Measurements from ENCODE around the gene STK33.

Gene STK33

DNA sequence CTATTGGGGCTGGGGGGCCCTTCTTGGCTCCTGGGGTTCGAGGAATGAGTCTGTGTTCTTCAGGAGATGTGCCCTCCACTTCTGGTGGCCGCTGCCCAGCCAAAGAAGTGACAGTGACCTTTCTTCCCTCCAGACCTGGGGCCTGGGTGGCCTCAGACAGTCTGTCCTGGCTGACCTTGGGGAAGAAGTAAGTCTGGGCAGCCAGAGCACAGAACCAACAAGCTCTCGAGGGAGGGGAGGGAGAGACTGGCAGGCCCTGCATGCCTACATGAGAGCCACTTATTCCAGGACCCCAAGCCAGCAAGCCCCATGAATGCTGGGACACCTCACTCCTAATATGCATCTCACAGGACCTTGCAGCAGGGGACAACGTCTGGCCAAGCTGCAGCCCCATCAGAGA is 27.1 kb upstream of the STK33 start:
- Histone ChIP-seq H3K4me3 (ENCODE audit: low read depth, low read length) (no peak overlapping the region), H3K27ac (ENCODE audit: low read depth, low read length) (no peak overlapping the region), H3K9me3 (ENCODE audit: control insufficient read depth, insufficient read depth, low read length) (no peaks in the 10 kb centered on the region), H3K36me3 (ENCODE audit: control insufficient read depth, insufficient read depth, low read length) (peaks cover 11% of the 10 kb centered on the region; the same call in 1 of the 2 replicates), H3K4me1 (ENCODE audit: control insufficient read depth, insufficient read depth, low read length) (no peaks in the 10 kb centered on the region), H3K27me3 (ENCODE audit: control insufficient read depth, insufficient read depth, low read length) (no peaks in the 10 kb centered on the region), H3K9ac (ENCODE audit: low read depth, low read length) (no peak overlapping the region)

DNA sequence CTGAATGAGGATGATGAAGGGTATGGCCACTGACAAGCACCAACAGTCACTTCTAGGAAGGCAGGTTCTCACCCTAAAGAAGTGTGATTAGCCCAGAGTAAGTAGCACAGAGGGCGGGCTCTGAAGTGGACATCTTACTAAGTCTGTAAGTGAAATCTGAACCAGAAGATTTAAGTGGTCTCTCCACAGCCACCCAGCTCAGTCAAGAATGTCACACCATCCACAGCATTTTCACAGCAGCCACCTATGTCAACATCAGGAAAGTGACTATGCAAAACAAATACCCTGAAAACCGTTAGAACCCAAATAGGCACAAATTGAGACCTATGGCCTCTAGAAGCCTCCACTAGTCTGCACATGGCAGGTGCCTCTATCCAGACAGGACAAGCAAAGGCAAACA is 23.0 kb upstream of the STK33 start:
- no peak overlapping the region for H3K4me3 ChIP-seq (ENCODE audit: low read depth, low read length)

GRCh38 chr11:8615291-8616032 is 21.4 kb upstream of the STK33 start:
- no peaks in the 10 kb centered on the region for H3K27me3 ChIP-seq (ENCODE audit: control insufficient read depth, insufficient read depth, low read length)
- no peaks in the 10 kb centered on the region; the same call in 1 of the 2 replicates for H3K4me1 ChIP-seq (ENCODE audit: control insufficient read depth, insufficient read depth, low read length)
- 0 out of 2 replicates have a peak, but pooled peaks cover 2% of the 10 kb centered on the region for H3K36me3 ChIP-seq (ENCODE audit: control insufficient read depth, insufficient read depth, low read length)
- H3K4me3 ChIP-seq (ENCODE audit: low read depth, low read length) = no peak overlapping the region
- H3K9me3 ChIP-seq (ENCODE audit: control insufficient read depth, insufficient read depth, low read length) = no peaks in the 10 kb centered on the region
- no peak overlapping the region for H3K27ac ChIP-seq (ENCODE audit: low read depth, low read length)
- no peak overlapping the region for H3K9ac ChIP-seq (ENCODE audit: low read depth, low read length)

More for the DNA sequence above, 23.0 kb upstream of the STK33 start:
- Histone ChIP-seq H3K27me3 (ENCODE audit: control insufficient read depth, insufficient read depth, low read length) (no peaks in the 10 kb centered on the region), H3K36me3 (ENCODE audit: control insufficient read depth, insufficient read depth, low read length) (0 out of 2 replicates have a peak, but pooled peaks cover 6% of the 10 kb centered on the region), H3K27ac (ENCODE audit: low read depth, low read length) (no peak overlapping the region), H3K9ac (ENCODE audit: low read depth, low read length) (no peak overlapping the region), H3K9me3 (ENCODE audit: control insufficient read depth, insufficient read depth, low read length) (no peaks in the 10 kb centered on the region), H3K4me1 (ENCODE audit: control insufficient read depth, insufficient read depth, low read length) (no peaks in the 10 kb centered on the region; the same call in 1 of the 2 replicates)

DNA sequence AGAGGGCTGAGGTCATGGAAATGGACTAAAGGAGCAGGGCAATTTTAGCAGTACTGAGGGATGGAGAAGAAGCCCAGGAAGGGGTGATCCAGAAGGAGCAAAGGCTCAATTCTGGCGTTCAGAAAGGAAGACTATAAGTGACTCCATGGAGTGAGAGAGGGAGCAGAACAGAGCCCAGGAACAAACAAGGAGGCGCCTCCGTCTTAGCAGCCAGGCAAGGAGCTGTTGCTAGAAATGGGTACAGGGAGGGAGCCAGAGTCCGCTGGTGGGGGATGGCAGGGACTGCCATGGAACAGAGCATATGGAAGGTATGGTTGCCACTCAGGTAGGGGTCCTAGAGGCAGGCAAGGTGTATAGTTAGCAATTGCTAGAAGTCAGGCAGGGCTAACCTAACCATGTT is 20.5 kb upstream of the STK33 start:
- Histone ChIP-seq H3K27me3 (ENCODE audit: control insufficient read depth, insufficient read depth, low read length) (no peaks in the 10 kb centered on the region), H3K9ac (ENCODE audit: low read depth, low read length) (no peak overlapping the region), H3K36me3 (ENCODE audit: control insufficient read depth, insufficient read depth, low read length) (0 out of 2 replicates have a peak, but pooled peaks cover 2% of the 10 kb centered on the region), H3K4me1 (ENCODE audit: control insufficient read depth, insufficient read depth, low read length) (no peaks in the 10 kb centered on the region; the same call in 1 of the 2 replicates), H3K4me3 (ENCODE audit: low read depth, low read length) (no peak overlapping the region), H3K9me3 (ENCODE audit: control insufficient read depth, insufficient read depth, low read length) (no peaks in the 10 kb centered on the region), H3K27ac (ENCODE audit: low read depth, low read length) (no peak overlapping the region)

GRCh38 chr11:8613036-8613435 is 19.0 kb upstream of the STK33 start:
- H3K4me1 ChIP-seq (ENCODE audit: control insufficient read depth, insufficient read depth, low read length) = no peaks in the 10 kb centered on the region; the same call in 1 of the 2 replicates
- no peak overlapping the region for H3K4me3 ChIP-seq (ENCODE audit: low read depth, low read length)
- H3K9ac ChIP-seq (ENCODE audit: low read depth, low read length) = no peak overlapping the region
- H3K27me3 ChIP-seq (ENCODE audit: control insufficient read depth, insufficient read depth, low read length) = no peaks in the 10 kb centered on the region
- H3K27ac ChIP-seq (ENCODE audit: low read depth, low read length) = no peak overlapping the region
- H3K9me3 ChIP-seq (ENCODE audit: control insufficient read depth, insufficient read depth, low read length) = no peaks in the 10 kb centered on the region
- 0 out of 2 replicates have a peak, but pooled peaks cover 2% of the 10 kb centered on the region for H3K36me3 ChIP-seq (ENCODE audit: control insufficient read depth, insufficient read depth, low read length)

GRCh38 chr11:8612522-8612921 is 18.5 kb upstream of the STK33 start:
- Histone ChIP-seq H3K9ac (ENCODE audit: low read depth, low read length) (no peak overlapping the region), H3K27ac (ENCODE audit: low read depth, low read length) (no peak overlapping the region), H3K4me3 (ENCODE audit: low read depth, low read length) (no peak overlapping the region)

GRCh38 chr11:8610532-8611116 is 16.6 kb upstream of the STK33 start:
- Histone ChIP-seq H3K27ac (ENCODE audit: low read depth, low read length) (no peak overlapping the region), H3K36me3 (ENCODE audit: control insufficient read depth, insufficient read depth, low read length) (no peaks in the 10 kb centered on the region), H3K27me3 (ENCODE audit: control insufficient read depth, insufficient read depth, low read length) (no peaks in the 10 kb centered on the region), H3K9ac (ENCODE audit: low read depth, low read length) (no peak overlapping the region), H3K4me3 (ENCODE audit: low read depth, low read length) (no peak overlapping the region), H3K4me1 (ENCODE audit: control insufficient read depth, insufficient read depth, low read length) (no peaks in the 10 kb centered on the region; the same call in 1 of the 2 replicates), H3K9me3 (ENCODE audit: control insufficient read depth, insufficient read depth, low read length) (no peaks in the 10 kb centered on the region)

More at GRCh38 chr11:8612522-8612921, 18.5 kb upstream of the STK33 start:
- H3K4me1 ChIP-seq (ENCODE audit: control insufficient read depth, insufficient read depth, low read length) = no peaks in the 10 kb centered on the region; the same call in 1 of the 2 replicates
- no peaks in the 10 kb centered on the region for H3K9me3 ChIP-seq (ENCODE audit: control insufficient read depth, insufficient read depth, low read length)
- H3K36me3 ChIP-seq (ENCODE audit: control insufficient read depth, insufficient read depth, low read length) = 0 out of 2 replicates have a peak, but pooled peaks cover under 1% of the 10 kb centered on the region
- no peaks in the 10 kb centered on the region for H3K27me3 ChIP-seq (ENCODE audit: control insufficient read depth, insufficient read depth, low read length)

- H3K4me3 ChIP-seq (ENCODE audit: low read depth, low read length) = no peak overlapping the region
- H3K9me3 ChIP-seq (ENCODE audit: control insufficient read depth, insufficient read depth, low read length) = no peaks in the 10 kb centered on the region
- no peaks in the 10 kb centered on the region for H3K27me3 ChIP-seq (ENCODE audit: control insufficient read depth, insufficient read depth, low read length)
- H3K27ac ChIP-seq (ENCODE audit: low read depth, low read length) = no peak overlapping the region
- H3K9ac ChIP-seq (ENCODE audit: low read depth, low read length) = no peak overlapping the region
- H3K4me1 ChIP-seq (ENCODE audit: control insufficient read depth, insufficient read depth, low read length) = no peaks in the 10 kb centered on the region; the same call in 1 of the 2 replicates
- H3K36me3 ChIP-seq (ENCODE audit: control insufficient read depth, insufficient read depth, low read length) = no peaks in the 10 kb centered on the region
Observed at GRCh38 chr11:8608652-8609051, 14.6 kb upstream of the STK33 start.

- Histone ChIP-seq H3K9ac (ENCODE audit: low read depth, low read length) (no peak overlapping the region), H3K4me1 (ENCODE audit: control insufficient read depth, insufficient read depth, low read length) (no peaks in the 10 kb centered on the region), H3K4me3 (ENCODE audit: low read depth, low read length) (no peak overlapping the region), H3K9me3 (ENCODE audit: control insufficient read depth, insufficient read depth, low read length) (no peaks in the 10 kb centered on the region), H3K27ac (ENCODE audit: low read depth, low read length) (no peak overlapping the region), H3K36me3 (ENCODE audit: control insufficient read depth, insufficient read depth, low read length) (no peaks in the 10 kb centered on the region), H3K27me3 (ENCODE audit: control insufficient read depth, insufficient read depth, low read length) (no peaks in the 10 kb centered on the region)
Observed at GRCh38 chr11:8605971-8606563, 12.0 kb upstream of the STK33 start.

DNA sequence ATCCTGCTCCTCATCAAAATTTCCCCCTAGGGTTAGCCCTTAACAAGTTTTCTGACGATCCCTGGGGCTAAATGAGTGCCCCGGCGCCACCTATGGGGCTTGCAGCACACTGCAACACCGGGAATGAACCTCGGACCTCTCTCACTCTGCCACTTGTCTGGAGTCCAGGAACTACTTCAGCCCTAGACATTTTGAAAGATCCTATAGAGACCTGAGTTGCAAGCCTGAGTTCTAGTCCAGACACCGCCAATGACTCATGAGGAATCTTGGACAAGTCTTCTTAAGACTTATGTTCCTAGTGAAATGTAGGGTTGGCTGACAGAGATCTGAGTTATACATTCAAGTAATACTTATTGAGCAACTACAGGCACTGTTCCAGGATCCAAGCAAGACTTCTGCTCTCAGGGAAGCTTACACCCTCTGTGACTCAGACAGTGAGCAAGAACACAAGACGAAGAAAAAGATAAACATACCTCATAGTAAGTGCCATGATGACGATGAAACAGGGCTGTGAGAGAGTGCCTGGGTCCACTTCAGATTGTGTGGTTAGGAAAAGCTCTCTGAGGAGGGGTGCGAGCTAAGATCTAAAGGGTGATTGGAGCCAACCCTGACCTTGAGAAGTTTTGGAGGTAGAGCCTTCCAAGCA is 10.2 kb upstream of the STK33 start:
- no peaks in the 10 kb centered on the region for H3K27me3 ChIP-seq (ENCODE audit: control insufficient read depth, insufficient read depth, low read length)
- no peaks in the 10 kb centered on the region for H3K9me3 ChIP-seq (ENCODE audit: control insufficient read depth, insufficient read depth, low read length)
- no peaks in the 10 kb centered on the region for H3K36me3 ChIP-seq (ENCODE audit: control insufficient read depth, insufficient read depth, low read length)
- H3K9ac ChIP-seq (ENCODE audit: low read depth, low read length) = no peak overlapping the region
- no peaks in the 10 kb centered on the region for H3K4me1 ChIP-seq (ENCODE audit: control insufficient read depth, insufficient read depth, low read length)
- H3K4me3 ChIP-seq (ENCODE audit: low read depth, low read length) = no peak overlapping the region
- H3K27ac ChIP-seq (ENCODE audit: low read depth, low read length) = no peak overlapping the region

Data from HUES48 (cell line).